Keratinocyte (primary cell): ENCODE measurements around the gene GRIPAP1. TPM values are rescaled to one million over a fixed set of nuclear protein-coding genes. Genes with fewer than 3 reads are reported as not detected.

Source experiments
- DNase-seq: peaks from one replicate; pipeline ENCODE4 v3.0.0-alpha.2; 2011; ENCODE audit warnings: low read depth, missing footprints, low spot score
- FAIRE-seq: peaks from 2 replicates; lab custom pipeline; 2011; peaks lifted over from hg19 to GRCh38; lab: Jason Lieb, UNC
- H2AFZ ChIP-seq: 2 replicates; pipeline ENCODE4 v1.6.0; 2012; ENCODE audit warnings: low read length, control low read depth, inconsistent platforms; ENCODE audit not compliant: control insufficient read depth
- H3K27ac ChIP-seq: 2 replicates; pipeline ENCODE4 v1.5.1; 2011; ENCODE audit warnings: low read length; ENCODE audit not compliant: control insufficient read depth, insufficient read depth
- H3K27me3 ChIP-seq: 3 replicates; pipeline ENCODE4 v1.6.0; 2011; ENCODE audit warnings: low read length; ENCODE audit not compliant: control insufficient read depth, insufficient read depth; ENCODE audit errors: extremely low read depth
- H3K36me3 ChIP-seq, 2 experiments: 2 replicates in 1 of 2; 3 replicates in 1 of 2; pipeline ENCODE4 v1.5.1; 2011; ENCODE audit warnings: low read length in 2 of 2, mild to moderate bottlenecking in 1 of 2; ENCODE audit not compliant: control insufficient read depth in 2 of 2, insufficient read depth in 2 of 2; ENCODE audit errors: extremely low read depth in 1 of 2
- H3K4me1 ChIP-seq: 3 replicates; pipeline ENCODE4 v1.5.1; 2011; ENCODE audit warnings: low read length; ENCODE audit not compliant: control insufficient read depth, insufficient read depth; ENCODE audit errors: extremely low read depth
- H3K4me2 ChIP-seq: 3 replicates; pipeline ENCODE4 v1.6.0; 2011; ENCODE audit warnings: low read depth, low read length; ENCODE audit not compliant: control insufficient read depth, insufficient read depth; ENCODE audit errors: extremely low read depth
- H3K4me3 ChIP-seq, 3 experiments: fragments of 200-600 bp in 1 of 3; sonication (generic) in 1 of 3; 2 replicates in 2 of 3; 3 replicates in 1 of 3; pipeline ENCODE4 v1.5.1; 2011 to 2016; ENCODE audit warnings: low read length in 3 of 3, mild to moderate bottlenecking in 3 of 3, control low read depth in 2 of 3, inconsistent platforms in 1 of 3, low read depth in 1 of 3, mixed read lengths in 1 of 3, mixed run types in 1 of 3, moderate library complexity in 1 of 3; ENCODE audit not compliant: control insufficient read depth in 2 of 3, insufficient read depth in 2 of 3; ENCODE audit errors: extremely low read depth in 1 of 3
- H3K79me2 ChIP-seq: 2 replicates; pipeline ENCODE4 v1.6.0; 2012; ENCODE audit warnings: low read length; ENCODE audit not compliant: control insufficient read depth, insufficient read depth
- H3K9ac ChIP-seq: 3 replicates; pipeline ENCODE4 v1.6.0; 2011; ENCODE audit warnings: low read length; ENCODE audit not compliant: control insufficient read depth, insufficient read depth; ENCODE audit errors: extremely low read depth
- H3K9me1 ChIP-seq: 3 replicates; pipeline ENCODE4 v1.6.0; 2011; ENCODE audit warnings: low read length; ENCODE audit not compliant: control insufficient read depth, insufficient read depth; ENCODE audit errors: extremely low read depth
- H3K9me3 ChIP-seq: 2 replicates; pipeline ENCODE4 v1.5.1; 2012; ENCODE audit warnings: low read depth, low read length; ENCODE audit not compliant: control insufficient read depth
- H4K20me1 ChIP-seq: 3 replicates; pipeline ENCODE4 v1.6.0; 2011; ENCODE audit warnings: low read length; ENCODE audit not compliant: control insufficient read depth, insufficient read depth; ENCODE audit errors: extremely low read depth
- EZH2 ChIP-seq: IDR thresholded peaks from one replicate; pipeline ENCODE4 v1.6.1; 2012; ENCODE audit warnings: inconsistent platforms, mild to moderate bottlenecking, low read length, moderate library complexity
- dilution Hi-C: fragments of 300-500 bp; cut with MboI; formaldehyde crosslinking; loops from one replicate; pipeline ENCODE4 v1.7.0; 2020; ENCODE audit warnings: low sequenced_read_pairs; ENCODE audit not compliant: extremely low pct_ligation_motif_present
- polyA plus RNA-seq, 5 experiments: library from polyadenylated mRNA; depleted of rRNA in 3 of 5; stranded (reverse) in 3 of 5; stranded (forward) in 1 of 5; unstranded in 1 of 5; fragments of >200 nt; gene quantifications; 1 replicate in 1 of 5; 2 replicates in 3 of 5; 3 replicates in 1 of 5; pipeline versions ENCODE4 v1.2.1 to v1.2.3, GENCODE V29; 2011 to 2012; ENCODE audit warnings: missing spikeins in 2 of 5, low read depth in 1 of 5, low replicate concordance in 1 of 5
- TF ChIP-seq, protein P1 (sequence below), 3 experiments: IDR thresholded peaks in 1 of 3; conservative IDR thresholded peaks in 1 of 3; optimal IDR thresholded peaks in 1 of 3; 2 replicates in 2 of 3; 3 replicates in 1 of 3; pipeline versions ENCODE3 to v1.5.1; 2011; ENCODE audit warnings: low read length in 3 of 3, mild to moderate bottlenecking in 3 of 3, moderate library complexity in 2 of 3, control low read depth in 1 of 3, inconsistent platforms in 1 of 3; ENCODE audit not compliant: insufficient read depth in 2 of 3; ENCODE audit errors: extremely low read depth in 1 of 3

Gene GRIPAP1
- polyA plus RNA-seq, 1 donor (not counting 4 experiments of a cell fraction or from before 2014, with no cell fraction given) = 23.0 TPM

DNA sequence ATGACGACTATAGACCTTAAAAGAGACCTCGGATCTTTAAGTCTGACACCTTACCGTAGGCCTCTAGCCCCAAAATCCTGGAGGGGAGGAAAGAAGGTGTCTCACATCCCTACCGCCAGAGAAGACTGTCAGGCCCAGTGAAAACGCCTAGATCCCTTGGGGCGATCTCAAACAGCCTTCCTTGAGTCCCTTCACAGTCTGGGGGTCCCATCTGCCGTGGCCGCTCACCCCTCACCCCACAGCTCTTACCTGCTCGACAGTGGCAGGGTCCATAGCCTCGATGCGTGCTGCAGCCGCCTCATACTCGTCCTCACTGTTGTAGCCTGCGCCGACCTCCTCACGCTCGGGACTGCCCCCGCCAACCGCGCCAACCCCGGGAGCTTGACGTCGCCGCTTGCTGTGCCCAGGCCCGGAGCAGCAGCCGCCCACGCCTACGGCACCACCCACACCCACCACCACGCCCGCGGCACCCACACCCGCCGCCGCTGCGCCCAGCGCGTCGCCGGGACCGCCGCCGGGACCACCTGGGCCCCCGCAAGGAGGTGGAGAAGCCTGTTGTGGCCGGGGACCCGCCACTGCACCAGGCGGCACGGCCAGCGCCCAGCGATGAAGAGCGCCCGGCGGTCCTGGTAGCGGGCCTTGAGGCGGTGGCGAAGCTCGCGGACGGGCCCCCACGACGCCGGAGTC lies 45.2 kb downstream of the GRIPAP1 start:
- TF ChIP-seq, protein P1, sequence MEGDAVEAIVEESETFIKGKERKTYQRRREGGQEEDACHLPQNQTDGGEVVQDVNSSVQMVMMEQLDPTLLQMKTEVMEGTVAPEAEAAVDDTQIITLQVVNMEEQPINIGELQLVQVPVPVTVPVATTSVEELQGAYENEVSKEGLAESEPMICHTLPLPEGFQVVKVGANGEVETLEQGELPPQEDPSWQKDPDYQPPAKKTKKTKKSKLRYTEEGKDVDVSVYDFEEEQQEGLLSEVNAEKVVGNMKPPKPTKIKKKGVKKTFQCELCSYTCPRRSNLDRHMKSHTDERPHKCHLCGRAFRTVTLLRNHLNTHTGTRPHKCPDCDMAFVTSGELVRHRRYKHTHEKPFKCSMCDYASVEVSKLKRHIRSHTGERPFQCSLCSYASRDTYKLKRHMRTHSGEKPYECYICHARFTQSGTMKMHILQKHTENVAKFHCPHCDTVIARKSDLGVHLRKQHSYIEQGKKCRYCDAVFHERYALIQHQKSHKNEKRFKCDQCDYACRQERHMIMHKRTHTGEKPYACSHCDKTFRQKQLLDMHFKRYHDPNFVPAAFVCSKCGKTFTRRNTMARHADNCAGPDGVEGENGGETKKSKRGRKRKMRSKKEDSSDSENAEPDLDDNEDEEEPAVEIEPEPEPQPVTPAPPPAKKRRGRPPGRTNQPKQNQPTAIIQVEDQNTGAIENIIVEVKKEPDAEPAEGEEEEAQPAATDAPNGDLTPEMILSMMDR (optimal IDR thresholded peaks at IDR 0.05 in 1 of 3, IDR thresholded peaks at IDR 0.05 in 1 of 3, conservative IDR thresholded peaks at IDR 0.05 in 1 of 3; ENCODE audit: extremely low read depth in 1 of 3, insufficient read depth in 2 of 3, low read length in 3 of 3) = no peak
- no peaks in the 10 kb centered on the region for H3K27me3 ChIP-seq
- H3K36me3 ChIP-seq = peaks cover 5 to 14% of the 10 kb centered on the region in 2 experiments
- no peaks in the 10 kb centered on the region for H3K9me1 ChIP-seq
- H3K79me2 ChIP-seq = peaks cover 50% of the 10 kb centered on the region
- dilution Hi-C loops = no loop called here
- no peak overlapping the region for H2AFZ ChIP-seq
- no peaks in the 10 kb centered on the region for H4K20me1 ChIP-seq
- FAIRE-seq = no peak
- H3K4me1 ChIP-seq = peaks cover 11% of the 10 kb centered on the region
- peak overlapping the region; percentile 53 to 68 (median 55) for H3K4me3 ChIP-seq
- H3K9me3 ChIP-seq = no peaks in the 10 kb centered on the region
- H3K4me2 ChIP-seq = peak overlapping the region; percentile 82
- peak overlapping the region; percentile 95 for H3K9ac ChIP-seq
- peak overlapping the region; percentile 41 for H3K27ac ChIP-seq
- no peak for DNase-seq

- no peak for FAIRE-seq
- no peaks in the 10 kb centered on the region for H3K4me1 ChIP-seq
- peaks cover 0 to 3% of the 10 kb centered on the region in 2 experiments for H3K36me3 ChIP-seq
- H3K4me3 ChIP-seq = no peak overlapping the region
- dilution Hi-C loops = no loop called here
- no peak overlapping the region for H3K27ac ChIP-seq
- TF ChIP-seq, protein P1 (optimal IDR thresholded peaks at IDR 0.05 in 1 of 3, IDR thresholded peaks at IDR 0.05 in 1 of 3, conservative IDR thresholded peaks at IDR 0.05 in 1 of 3; ENCODE audit: extremely low read depth in 1 of 3, insufficient read depth in 2 of 3, low read length in 3 of 3) = no peak
- TF ChIP-seq EZH2 = no peak
- no peak for DNase-seq
- no peaks in the 10 kb centered on the region for H3K9me3 ChIP-seq
- no peak overlapping the region for H3K9ac ChIP-seq
- no peak overlapping the region for H2AFZ ChIP-seq
- no peak overlapping the region for H3K4me2 ChIP-seq
- H3K9me1 ChIP-seq = no peaks in the 10 kb centered on the region
- H3K27me3 ChIP-seq = no peaks in the 10 kb centered on the region
- no peaks in the 10 kb centered on the region for H4K20me1 ChIP-seq
- peaks cover 42% of the 10 kb centered on the region for H3K79me2 ChIP-seq
These were observed 53.5 kb downstream of the GRIPAP1 start for GRCh38 chrX:48948589-48948988.
